GM12875 (cell line): ENCODE results near the gene PCDHGC5.

Experiments
- H3K4me3 ChIP-seq: one replicate; pipeline ENCODE4 v1.5.1; 2011; ENCODE audit warnings: low read depth, low read length, control low read depth
- TF ChIP-seq, protein P1 (sequence below): IDR thresholded peaks from 2 replicates; pipeline ENCODE4 v1.5.1; 2011; ENCODE audit warnings: low read depth, mild to moderate bottlenecking, control low read depth, inconsistent platforms, low read length, moderate library complexity, borderline replicate concordance; ENCODE audit not compliant: insufficient read depth

PCDHGC5 gene

DNA sequence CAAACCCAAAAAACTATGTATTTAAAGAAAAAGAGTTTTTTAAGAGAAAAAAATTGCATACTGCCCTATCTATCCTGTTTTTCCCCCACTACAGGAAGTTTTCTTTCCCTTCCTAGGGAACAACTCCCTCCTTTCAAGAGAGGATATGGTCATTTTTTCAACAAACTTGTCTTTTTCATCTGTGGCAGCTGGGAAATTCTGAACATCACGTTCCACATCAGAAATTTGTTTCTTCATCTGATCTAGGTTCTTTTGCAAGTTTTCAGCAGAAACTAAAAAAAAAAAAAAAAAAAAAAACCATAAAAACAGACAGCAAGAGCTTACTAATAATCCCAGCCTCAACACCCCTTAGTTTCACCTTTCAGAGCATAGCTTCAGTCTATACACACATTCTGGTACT lies 38.5 kb downstream of the PCDHGC5 start:
- TF ChIP-seq, protein P1, sequence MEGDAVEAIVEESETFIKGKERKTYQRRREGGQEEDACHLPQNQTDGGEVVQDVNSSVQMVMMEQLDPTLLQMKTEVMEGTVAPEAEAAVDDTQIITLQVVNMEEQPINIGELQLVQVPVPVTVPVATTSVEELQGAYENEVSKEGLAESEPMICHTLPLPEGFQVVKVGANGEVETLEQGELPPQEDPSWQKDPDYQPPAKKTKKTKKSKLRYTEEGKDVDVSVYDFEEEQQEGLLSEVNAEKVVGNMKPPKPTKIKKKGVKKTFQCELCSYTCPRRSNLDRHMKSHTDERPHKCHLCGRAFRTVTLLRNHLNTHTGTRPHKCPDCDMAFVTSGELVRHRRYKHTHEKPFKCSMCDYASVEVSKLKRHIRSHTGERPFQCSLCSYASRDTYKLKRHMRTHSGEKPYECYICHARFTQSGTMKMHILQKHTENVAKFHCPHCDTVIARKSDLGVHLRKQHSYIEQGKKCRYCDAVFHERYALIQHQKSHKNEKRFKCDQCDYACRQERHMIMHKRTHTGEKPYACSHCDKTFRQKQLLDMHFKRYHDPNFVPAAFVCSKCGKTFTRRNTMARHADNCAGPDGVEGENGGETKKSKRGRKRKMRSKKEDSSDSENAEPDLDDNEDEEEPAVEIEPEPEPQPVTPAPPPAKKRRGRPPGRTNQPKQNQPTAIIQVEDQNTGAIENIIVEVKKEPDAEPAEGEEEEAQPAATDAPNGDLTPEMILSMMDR = no peak

DNA sequence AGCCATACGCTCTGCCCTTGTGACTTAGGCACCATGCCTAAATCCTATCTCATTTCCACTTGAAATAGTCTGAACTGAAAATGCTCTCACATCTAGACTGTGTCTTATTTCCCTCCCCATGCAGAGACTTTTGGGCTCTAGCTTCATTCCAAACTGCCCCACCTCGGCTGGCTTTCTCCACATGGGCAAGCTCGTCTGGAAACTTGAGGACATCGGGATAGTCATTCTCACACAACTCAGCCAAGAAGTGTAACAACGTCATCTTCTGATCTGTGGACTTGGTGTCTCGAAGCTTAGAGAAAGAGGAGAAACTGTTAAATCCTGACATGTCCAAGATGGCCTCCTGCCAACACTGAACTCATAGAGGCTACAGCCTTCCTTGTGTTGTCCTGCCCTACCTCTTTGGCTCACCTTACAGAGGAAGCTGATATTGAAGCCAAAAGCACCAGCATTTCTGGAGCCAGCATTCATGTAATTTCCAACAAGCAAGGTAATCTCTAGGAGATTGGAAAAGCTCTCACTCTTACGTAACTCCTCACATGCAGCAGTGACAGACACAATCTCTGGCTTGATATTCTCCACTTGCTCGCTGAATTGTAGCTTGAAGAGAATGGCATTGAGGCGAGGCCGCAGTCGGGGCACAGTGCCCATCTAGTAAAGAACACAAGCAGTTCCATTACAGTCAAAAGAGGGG lies 39.6 kb downstream of the PCDHGC5 start:
- H3K4me3 ChIP-seq = no peak overlapping the region
- TF ChIP-seq, protein P1 = no peak

More for the DNA sequence above, 38.5 kb downstream of the PCDHGC5 start:
- no peak overlapping the region for H3K4me3 ChIP-seq

DNA sequence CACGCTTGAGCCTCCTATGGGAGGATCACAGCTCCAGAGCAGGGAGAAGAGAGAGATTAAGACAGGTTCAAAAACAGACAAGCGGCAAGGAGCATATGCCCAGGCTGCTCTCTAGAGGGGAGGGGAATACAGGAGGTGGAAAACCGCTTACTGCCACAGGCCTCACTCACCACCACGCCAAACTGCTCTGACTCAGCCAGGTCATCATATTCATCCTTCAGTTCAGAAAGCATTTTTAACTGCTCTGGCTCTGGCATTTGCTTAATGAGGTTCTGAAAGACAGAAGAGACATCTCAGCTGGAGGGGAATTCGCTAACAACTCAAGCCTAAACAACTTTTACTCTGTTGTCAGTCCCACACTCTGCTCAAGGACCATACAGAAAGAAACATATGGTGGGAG lies 40.1 kb downstream of the PCDHGC5 start:
- TF ChIP-seq, protein P1 = no peak
- no peak overlapping the region for H3K4me3 ChIP-seq

DNA sequence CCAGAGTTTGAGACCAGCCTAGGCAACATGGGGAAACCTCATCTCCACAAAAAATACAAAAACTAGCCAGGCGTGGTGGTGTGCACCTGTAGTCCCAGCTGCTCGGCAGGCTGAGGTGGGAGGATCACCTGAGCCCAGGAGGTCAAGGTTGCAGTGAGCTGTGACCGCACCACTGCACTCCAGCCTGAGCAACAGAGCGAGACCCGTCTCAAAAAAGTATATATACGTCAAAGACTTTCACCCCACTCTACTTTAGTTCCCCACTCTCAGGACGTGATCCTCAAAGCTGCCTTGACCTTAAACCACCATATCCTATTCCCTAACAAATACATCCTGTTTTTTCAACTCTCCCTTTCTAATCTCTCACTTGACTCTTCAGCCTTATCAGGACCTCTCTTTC lies 41.0 kb downstream of the PCDHGC5 start:
- TF ChIP-seq, protein P1 = no peak
- H3K4me3 ChIP-seq = no peak overlapping the region

DNA sequence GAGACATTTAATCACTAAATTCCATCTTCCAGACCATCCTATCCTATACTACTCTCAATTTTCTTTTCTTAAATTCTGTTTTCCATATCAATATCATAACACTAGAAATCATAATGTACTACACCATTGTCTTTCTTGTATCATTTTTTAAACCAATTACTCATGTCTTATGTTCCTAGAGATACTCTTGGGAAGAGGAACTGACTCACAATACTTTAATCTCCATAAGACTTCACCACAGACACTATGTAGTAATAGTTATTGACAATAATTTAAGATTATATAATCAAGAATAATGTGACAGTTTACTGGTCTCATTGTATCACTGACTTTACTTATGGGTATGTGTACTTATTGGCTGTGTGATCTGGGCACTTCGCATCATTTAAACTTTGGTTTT lies 43.8 kb downstream of the PCDHGC5 start:
- TF ChIP-seq, protein P1 = no peak

DNA sequence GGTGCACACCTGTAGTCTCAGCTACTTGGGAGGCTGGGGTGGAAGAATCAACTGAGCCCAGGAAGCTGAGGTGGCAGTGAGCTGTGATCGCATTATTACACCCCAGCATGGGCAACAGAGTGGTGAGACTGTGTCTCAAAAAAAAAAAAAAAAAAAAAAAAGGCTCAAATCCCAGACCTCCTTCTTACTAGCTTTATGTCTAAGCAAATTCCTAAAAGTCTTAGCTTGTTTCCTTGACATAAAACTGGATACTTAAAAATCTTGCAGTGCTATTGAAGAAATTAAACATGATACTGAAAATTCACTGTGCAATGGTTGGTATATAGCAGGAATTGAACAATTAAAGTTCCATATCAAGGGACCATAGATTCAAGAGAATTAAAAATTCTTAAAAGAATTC lies 45.0 kb downstream of the PCDHGC5 start:
- TF ChIP-seq, protein P1 = no peak

More for the DNA sequence above, 43.8 kb downstream of the PCDHGC5 start:
- H3K4me3 ChIP-seq = no peak overlapping the region

DNA sequence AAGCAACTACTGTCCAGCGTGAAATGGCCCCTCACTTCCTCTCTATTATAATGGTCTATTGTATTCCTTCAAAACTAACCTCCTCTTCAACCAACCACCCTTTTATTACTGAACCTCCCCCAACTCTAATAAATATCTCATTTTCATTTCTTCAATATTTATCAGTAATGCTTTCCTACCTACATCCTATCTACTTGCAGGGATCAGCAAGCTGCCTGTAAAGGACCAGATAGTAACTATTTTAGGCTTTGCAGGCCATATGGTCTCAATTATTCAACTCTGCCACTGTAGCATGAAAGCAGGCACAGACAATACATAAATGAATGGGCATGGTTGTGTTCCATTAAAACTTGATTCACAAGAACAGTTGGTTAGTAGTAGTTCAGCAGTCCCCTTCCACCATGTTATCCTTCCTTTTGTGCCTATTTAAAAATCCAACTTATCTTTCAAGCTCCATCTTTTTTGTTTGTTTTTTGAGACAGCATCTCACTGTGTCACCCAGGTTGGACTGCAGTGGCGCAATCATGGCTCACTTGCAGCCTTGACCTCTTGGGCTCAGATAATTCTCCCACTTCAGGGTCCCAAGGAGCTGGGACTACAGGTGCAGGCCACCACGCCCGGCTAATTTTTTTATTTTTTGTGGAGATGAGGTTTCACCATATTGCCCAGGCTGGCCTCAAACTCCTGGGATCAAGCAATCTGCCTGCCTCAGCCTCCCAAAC lies 45.8 kb downstream of the PCDHGC5 start:
- H3K4me3 ChIP-seq = no peak overlapping the region
- TF ChIP-seq, protein P1 = no peak

More for the DNA sequence above, 45.0 kb downstream of the PCDHGC5 start:
- H3K4me3 ChIP-seq = no peak overlapping the region
